ENCODE measurements around the gene PDLIM5. TPM values are rescaled to one million over a fixed set of nuclear protein-coding genes. Genes with fewer than 3 reads are reported as not detected.
A peak's percentile ranks its signal among the peaks of the same experiment; 100 is the strongest.

PDLIM5 gene
- total and polyA plus RNA-seq, 11 donors, result 262 to 1,378 (median 1,035) TPM

DNA sequence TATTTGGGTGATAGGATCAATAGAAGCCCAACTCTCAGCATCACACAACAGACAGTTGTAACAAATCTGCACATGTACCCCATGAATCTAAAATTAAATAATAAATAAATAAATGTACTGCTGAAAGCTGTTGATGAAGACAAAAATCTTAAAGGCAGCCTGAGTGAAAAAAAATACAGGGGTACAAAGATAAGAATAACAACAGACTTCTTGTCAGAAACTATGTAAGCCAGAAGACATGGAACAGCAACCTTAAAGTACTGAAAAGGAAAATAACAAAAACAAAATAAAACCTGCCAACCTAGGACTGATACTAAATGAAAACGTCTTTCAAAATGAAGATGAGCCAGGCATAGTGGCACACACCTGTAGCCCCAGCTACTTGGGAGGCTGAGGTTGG, 25.0 kb upstream of the PDLIM5 start:
- ATAC-seq (no peak), DNase-seq (no peak)
- TF ChIP-seq POLR2A (IDR thresholded peaks at IDR 0.05), result no peak
- TF ChIP-seq, protein P1, sequence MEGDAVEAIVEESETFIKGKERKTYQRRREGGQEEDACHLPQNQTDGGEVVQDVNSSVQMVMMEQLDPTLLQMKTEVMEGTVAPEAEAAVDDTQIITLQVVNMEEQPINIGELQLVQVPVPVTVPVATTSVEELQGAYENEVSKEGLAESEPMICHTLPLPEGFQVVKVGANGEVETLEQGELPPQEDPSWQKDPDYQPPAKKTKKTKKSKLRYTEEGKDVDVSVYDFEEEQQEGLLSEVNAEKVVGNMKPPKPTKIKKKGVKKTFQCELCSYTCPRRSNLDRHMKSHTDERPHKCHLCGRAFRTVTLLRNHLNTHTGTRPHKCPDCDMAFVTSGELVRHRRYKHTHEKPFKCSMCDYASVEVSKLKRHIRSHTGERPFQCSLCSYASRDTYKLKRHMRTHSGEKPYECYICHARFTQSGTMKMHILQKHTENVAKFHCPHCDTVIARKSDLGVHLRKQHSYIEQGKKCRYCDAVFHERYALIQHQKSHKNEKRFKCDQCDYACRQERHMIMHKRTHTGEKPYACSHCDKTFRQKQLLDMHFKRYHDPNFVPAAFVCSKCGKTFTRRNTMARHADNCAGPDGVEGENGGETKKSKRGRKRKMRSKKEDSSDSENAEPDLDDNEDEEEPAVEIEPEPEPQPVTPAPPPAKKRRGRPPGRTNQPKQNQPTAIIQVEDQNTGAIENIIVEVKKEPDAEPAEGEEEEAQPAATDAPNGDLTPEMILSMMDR (IDR thresholded peaks at IDR 0.05), result no peak
- Histone ChIP-seq H3K4me1 (peaks cover 0 to 6% (median 0%) of the 10 kb centered on the region in 12 donors), H3K27ac (no peak overlapping the region), H3K9me3 (peaks cover 0 to 46% (median 21%) of the 10 kb centered on the region in 12 donors), H3K36me3 (no peaks in the 10 kb centered on the region), H3K4me3 (no peak overlapping the region), H3K27me3 (no peaks in the 10 kb centered on the region)
- 71 to 97% (median 82%) methylated on average over 1 of the region's 1 CpG for WGBS, 4 donors
- intact Hi-C loops (cut with DNase I), result no loop called here

- DNase-seq (no peak), ATAC-seq (peak in 3 of 4 donors; percentile 37 to 59 (median 39))
- TF ChIP-seq, protein P1 (IDR thresholded peaks at IDR 0.05), result no peak
- TF ChIP-seq POLR2A (IDR thresholded peaks at IDR 0.05), result no peak
- Histone ChIP-seq H3K4me3 (no peak overlapping the region), H3K27me3 (no peaks in the 10 kb centered on the region), H3K36me3 (no peaks in the 10 kb centered on the region), H3K27ac (peak overlapping the region in 5 of 12 donors; percentile 5 to 53 (median 26)), H3K4me1 (peaks cover 0 to 6% (median 0%) of the 10 kb centered on the region in 12 donors), H3K9me3 (peaks cover 0 to 40% (median 21%) of the 10 kb centered on the region in 12 donors)
- intact Hi-C loops (cut with DNase I), result no loop called here
- 85 to 97% (median 91%) methylated on average over 1 of the region's 1 CpG for WGBS, 4 donors
Observed at GRCh38 chr4:94428884-94429283, 22.9 kb upstream of the PDLIM5 start.

GRCh38 chr4:94430406-94430805, 21.3 kb upstream of the PDLIM5 start:
- H3K27me3 ChIP-seq, result no peaks in the 10 kb centered on the region
- WGBS, 4 donors, result 83 to 89% (median 87%) methylated on average over 6 of the region's 6 CpGs
- intact Hi-C loops (cut with DNase I), result no loop called here

GRCh38 chr4:94431388-94431787, 20.4 kb upstream of the PDLIM5 start:
- WGBS, 4 donors, result 92 to 100% (median 99%) methylated on average over 1 to 3 of the region's 3 CpGs
- intact Hi-C loops (cut with DNase I), result no loop called here
- no peak for TF ChIP-seq POLR2A (IDR thresholded peaks at IDR 0.05)
- TF ChIP-seq, protein P1 (IDR thresholded peaks at IDR 0.05), result no peak

More at GRCh38 chr4:94430406-94430805, 21.3 kb upstream of the PDLIM5 start:
- Histone ChIP-seq H3K9me3 (peaks cover 0 to 26% (median 19%) of the 10 kb centered on the region in 12 donors), H3K36me3 (no peaks in the 10 kb centered on the region), H3K4me3 (no peak overlapping the region), H3K4me1 (peaks cover 0 to 6% (median 0%) of the 10 kb centered on the region in 12 donors), H3K27ac (no peak overlapping the region)
- DNase-seq (no peak), ATAC-seq (no peak)
- TF ChIP-seq, protein P1 (IDR thresholded peaks at IDR 0.05), result no peak
- no peak for TF ChIP-seq POLR2A (IDR thresholded peaks at IDR 0.05)

More at GRCh38 chr4:94431388-94431787, 20.4 kb upstream of the PDLIM5 start:
- DNase-seq (no peak), ATAC-seq (no peak)
- H3K4me1 ChIP-seq, result peaks cover 0 to 6% (median 0%) of the 10 kb centered on the region in 12 donors
- H3K27ac ChIP-seq, result no peak overlapping the region
- H3K4me3 ChIP-seq, result no peak overlapping the region
- H3K36me3 ChIP-seq, result no peaks in the 10 kb centered on the region
- peaks cover 0 to 17% (median 10%) of the 10 kb centered on the region in 12 donors for H3K9me3 ChIP-seq
- no peaks in the 10 kb centered on the region for H3K27me3 ChIP-seq
